NT2/D1 (cell line): Measurements from ENCODE around the gene PARD3.

ENCODE experiments used
- DNase-seq: peaks from one replicate; pipeline ENCODE4 v3.0.0-alpha.2; 2011; ENCODE audit warnings: low read depth, low spot score
- H3K27me3 ChIP-seq: 2 replicates; pipeline ENCODE4 v1.6.0; 2011; ENCODE audit warnings: mild to moderate bottlenecking; ENCODE audit not compliant: insufficient read length, insufficient read depth
- H3K36me3 ChIP-seq: 2 replicates; pipeline ENCODE4 v1.6.1; 2011; ENCODE audit warnings: mild to moderate bottlenecking, low read length, mixed read lengths; ENCODE audit not compliant: insufficient read depth, insufficient read length
- H3K4me1 ChIP-seq: 2 replicates; pipeline ENCODE4 v1.5.1; 2011; ENCODE audit not compliant: insufficient read depth, insufficient read length
- H3K4me3 ChIP-seq: 2 replicates; pipeline ENCODE4 v1.5.1; 2011; ENCODE audit warnings: low read depth; ENCODE audit not compliant: insufficient read length
- H3K9ac ChIP-seq: 2 replicates; pipeline ENCODE4 v1.6.0; 2011; ENCODE audit warnings: low read depth; ENCODE audit not compliant: insufficient read length
- H3K9me3 ChIP-seq: 2 replicates; pipeline ENCODE4 v1.5.1; 2011; ENCODE audit warnings: mild to moderate bottlenecking, low read length; ENCODE audit not compliant: insufficient read depth
- SUZ12 ChIP-seq: IDR thresholded peaks from 2 replicates; pipeline ENCODE4 v1.6.1; 2011; ENCODE audit not compliant: insufficient read length, insufficient read depth; ENCODE audit errors: extremely low read depth
- YY1 ChIP-seq: IDR thresholded peaks from 2 replicates; pipeline ENCODE4 v1.6.1; 2011; ENCODE audit not compliant: insufficient read length, insufficient read depth
- ZNF274 ChIP-seq: IDR thresholded peaks from 2 replicates; pipeline ENCODE4 v1.6.1; 2011; ENCODE audit warnings: mild to moderate bottlenecking, low read depth, low read length

Gene PARD3

GRCh38 chr10:34824870-34825269 is 9.8 kb upstream of the PARD3 start:
- H3K4me1 ChIP-seq: no peaks in the 10 kb centered on the region
- DNase-seq: no peak
- TF ChIP-seq YY1 (no peak), ZNF274 (no peak), SUZ12 (no peak)
- H3K9ac ChIP-seq: no peak overlapping the region
- H3K27me3 ChIP-seq: no peaks in the 10 kb centered on the region
- no peaks in the 10 kb centered on the region for H3K9me3 ChIP-seq
- no peak overlapping the region for H3K4me3 ChIP-seq
- H3K36me3 ChIP-seq: no peaks in the 10 kb centered on the region

DNA sequence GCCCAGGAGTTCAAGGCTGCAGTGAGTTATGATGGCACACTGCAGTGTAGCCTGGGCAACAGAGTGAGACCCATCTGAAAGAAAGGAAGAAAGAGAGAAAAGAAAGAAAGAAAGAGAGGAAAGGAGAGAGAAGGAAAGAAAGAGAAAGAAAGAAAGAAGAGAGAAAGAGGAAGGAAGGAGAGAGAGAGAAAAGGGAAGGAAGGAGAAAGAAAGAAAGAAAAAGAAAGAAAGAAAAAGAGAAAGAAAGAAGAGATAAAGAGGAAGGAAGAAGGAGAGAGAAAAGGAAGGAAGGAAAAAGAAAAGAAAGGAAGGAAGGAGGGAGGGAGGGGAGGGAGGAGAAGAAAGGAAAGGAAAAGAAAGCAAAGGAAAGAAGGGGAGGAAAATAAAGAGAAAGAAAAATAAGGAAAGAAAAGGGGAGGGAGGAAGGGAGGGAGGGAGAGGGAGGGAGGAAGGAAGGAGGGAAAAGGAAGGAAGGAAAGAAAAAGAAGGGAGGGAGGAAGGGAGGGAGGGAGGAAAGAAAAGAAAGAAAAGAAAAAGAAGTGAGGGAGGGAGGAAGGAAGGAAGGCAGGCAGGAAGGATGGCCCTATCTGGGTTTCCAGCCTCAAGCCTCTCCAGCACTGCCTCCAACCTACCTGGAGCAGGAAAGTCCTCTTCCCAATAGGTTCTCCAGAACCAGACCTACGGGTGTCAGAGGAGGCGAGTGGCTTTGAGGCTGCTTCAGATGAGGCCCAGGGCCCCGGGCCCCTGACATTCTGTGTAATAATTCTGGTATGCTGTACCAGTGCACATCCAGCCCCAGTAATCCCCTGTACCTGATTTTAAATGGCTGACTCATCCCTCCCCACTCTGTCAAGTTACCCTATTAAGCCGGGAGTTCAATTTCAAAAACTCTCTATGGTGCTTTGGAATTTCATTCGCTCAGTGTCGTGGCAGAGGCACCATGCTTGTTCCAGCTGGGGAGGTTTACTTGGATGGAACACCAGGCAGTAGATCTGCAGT is 6.8 kb upstream of the PARD3 start:
- Histone ChIP-seq H3K27me3 (peaks cover 9% of the 10 kb centered on the region), H3K36me3 (no peaks in the 10 kb centered on the region), H3K9ac (no peak overlapping the region), H3K9me3 (no peaks in the 10 kb centered on the region), H3K4me1 (no peaks in the 10 kb centered on the region), H3K4me3 (no peak overlapping the region)
- no peak for DNase-seq
- no peak for TF ChIP-seq YY1
- TF ChIP-seq ZNF274: no peak

GRCh38 chr10:34817586-34817985 is 2.5 kb upstream of the PARD3 start:
- no peaks in the 10 kb centered on the region for H3K36me3 ChIP-seq
- TF ChIP-seq YY1: no peak
- no peak for TF ChIP-seq SUZ12
- TF ChIP-seq ZNF274: no peak
- no peaks in the 10 kb centered on the region for H3K4me1 ChIP-seq
- H3K9me3 ChIP-seq: no peaks in the 10 kb centered on the region
- H3K27me3 ChIP-seq: peaks cover 29% of the 10 kb centered on the region
- DNase-seq: no peak
- H3K4me3 ChIP-seq: no peak overlapping the region
- no peak overlapping the region for H3K9ac ChIP-seq

DNA sequence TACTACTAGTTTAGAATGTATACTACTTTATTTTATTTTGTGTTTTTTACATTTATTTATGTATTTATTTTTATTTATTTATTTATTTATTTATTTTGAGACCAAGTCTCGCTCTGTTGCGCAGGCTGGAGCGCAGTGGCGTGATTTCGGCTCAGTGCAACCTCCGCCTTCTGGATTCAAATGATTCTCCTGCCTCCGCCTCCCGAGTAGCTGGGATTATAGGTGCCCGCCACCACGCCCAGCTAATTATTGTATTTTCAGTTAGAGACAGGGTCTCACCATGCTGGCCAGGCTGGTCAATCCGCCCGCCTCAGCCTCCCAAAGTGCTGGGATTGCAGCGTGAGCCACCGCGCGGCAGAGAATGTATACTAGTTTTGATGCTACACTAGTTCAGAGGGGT is 2.0 kb upstream of the PARD3 start:
- Histone ChIP-seq H3K9me3 (no peaks in the 10 kb centered on the region), H3K9ac (no peak overlapping the region), H3K36me3 (no peaks in the 10 kb centered on the region), H3K27me3 (peaks cover 29% of the 10 kb centered on the region), H3K4me3 (no peak overlapping the region), H3K4me1 (no peaks in the 10 kb centered on the region)
- no peak for DNase-seq
- no peak for TF ChIP-seq SUZ12
- TF ChIP-seq YY1: no peak
- no peak for TF ChIP-seq ZNF274

GRCh38 chr10:34816501-34817002 is 1.5 kb upstream of the PARD3 start:
- TF ChIP-seq YY1 (no peak), SUZ12 (no peak), ZNF274 (no peak)
- Histone ChIP-seq H3K9me3 (no peaks in the 10 kb centered on the region), H3K27me3 (peaks cover 29% of the 10 kb centered on the region), H3K4me3 (peak overlapping the region; percentile 40), H3K36me3 (no peaks in the 10 kb centered on the region), H3K4me1 (no peaks in the 10 kb centered on the region), H3K9ac (peak overlapping the region; percentile 70)
- DNase-seq: no peak

DNA sequence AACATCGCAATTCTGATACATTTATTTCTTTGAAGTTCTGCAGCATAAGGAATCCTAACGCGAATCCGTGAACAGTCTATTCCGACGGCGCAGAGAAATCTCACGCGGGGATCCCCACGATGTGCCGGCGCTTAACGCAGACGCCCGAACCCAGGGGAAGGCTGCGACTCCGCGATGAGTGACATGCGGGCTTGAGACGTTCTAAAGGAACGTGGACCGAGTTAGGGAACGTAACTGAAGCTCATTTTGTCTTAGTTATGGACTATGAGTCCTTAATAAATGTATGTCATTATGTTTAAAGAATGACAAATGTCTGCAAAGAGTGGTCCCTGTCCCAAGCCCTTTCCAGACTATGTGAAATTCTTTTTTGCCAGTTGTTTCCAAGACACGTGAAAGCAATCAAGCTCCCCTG is 995 bp upstream of the PARD3 start:
- Histone ChIP-seq H3K27me3 (peaks cover 29% of the 10 kb centered on the region), H3K4me1 (no peaks in the 10 kb centered on the region), H3K4me3 (peak overlapping the region; percentile 40), H3K36me3 (no peaks in the 10 kb centered on the region), H3K9me3 (no peaks in the 10 kb centered on the region), H3K9ac (peak overlapping the region; percentile 70)
- TF ChIP-seq YY1 (no peak), ZNF274 (no peak), SUZ12 (no peak)
- DNase-seq: no peak

- peak overlapping the region; percentile 67 for H3K9ac ChIP-seq
- no peaks in the 10 kb centered on the region for H3K36me3 ChIP-seq
- TF ChIP-seq SUZ12 (no peak), YY1 (no peak), ZNF274 (no peak)
- peak overlapping the region; percentile 68 for H3K4me3 ChIP-seq
- H3K9me3 ChIP-seq: no peaks in the 10 kb centered on the region
- H3K4me1 ChIP-seq: no peaks in the 10 kb centered on the region
- H3K27me3 ChIP-seq: peaks cover 29% of the 10 kb centered on the region
- no peak for DNase-seq
Measured at GRCh38 chr10:34814913-34815184, 247 bp downstream of the PARD3 start.
